ENCODE measurements around the gene DDAH2.

Gene DDAH2, protein sequence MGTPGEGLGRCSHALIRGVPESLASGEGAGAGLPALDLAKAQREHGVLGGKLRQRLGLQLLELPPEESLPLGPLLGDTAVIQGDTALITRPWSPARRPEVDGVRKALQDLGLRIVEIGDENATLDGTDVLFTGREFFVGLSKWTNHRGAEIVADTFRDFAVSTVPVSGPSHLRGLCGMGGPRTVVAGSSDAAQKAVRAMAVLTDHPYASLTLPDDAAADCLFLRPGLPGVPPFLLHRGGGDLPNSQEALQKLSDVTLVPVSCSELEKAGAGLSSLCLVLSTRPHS

GRCh38 chr6:31728767-31729514 lies at the start of gene DDAH2:
DDAH2 (minus strand) TSS chr6:31729299; CDS start chr6:31729161, 138 bp downstream.
- DNase-seq, result no peak

DNA sequence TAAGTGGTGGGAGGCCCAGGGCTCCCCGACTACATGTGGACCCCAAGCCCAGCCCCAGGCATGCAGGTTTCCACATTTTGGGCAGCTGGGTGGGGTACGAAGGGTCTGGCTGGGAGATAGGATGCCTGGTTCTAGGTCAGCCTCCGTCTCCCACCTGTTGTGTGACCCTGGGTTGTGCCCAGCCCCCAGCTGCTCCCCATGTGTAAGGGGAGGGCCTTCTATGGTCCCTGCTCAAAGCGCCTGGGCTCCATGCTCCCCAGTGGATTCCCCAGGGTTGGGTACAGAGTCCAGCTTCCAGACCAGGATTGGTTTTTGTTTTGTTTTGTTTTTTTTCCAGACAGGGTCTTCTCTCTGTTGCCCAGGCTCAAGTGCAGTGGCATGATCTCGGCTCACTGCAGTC lies 49.1 kb upstream of the DDAH2 start:
- no peak for DNase-seq

GRCh38 chr6:31777667-31778050 lies 48.6 kb upstream of the DDAH2 start:
- no peak for DNase-seq

GRCh38 chr6:31776989-31777666 lies 48.0 kb upstream of the DDAH2 start, which contains the start of gene VWA7:
VWA7 (minus strand) TSS chr6:31777328; CDS start chr6:31776779, 549 bp downstream.
- DNase-seq, result peak; percentile 87

DNA sequence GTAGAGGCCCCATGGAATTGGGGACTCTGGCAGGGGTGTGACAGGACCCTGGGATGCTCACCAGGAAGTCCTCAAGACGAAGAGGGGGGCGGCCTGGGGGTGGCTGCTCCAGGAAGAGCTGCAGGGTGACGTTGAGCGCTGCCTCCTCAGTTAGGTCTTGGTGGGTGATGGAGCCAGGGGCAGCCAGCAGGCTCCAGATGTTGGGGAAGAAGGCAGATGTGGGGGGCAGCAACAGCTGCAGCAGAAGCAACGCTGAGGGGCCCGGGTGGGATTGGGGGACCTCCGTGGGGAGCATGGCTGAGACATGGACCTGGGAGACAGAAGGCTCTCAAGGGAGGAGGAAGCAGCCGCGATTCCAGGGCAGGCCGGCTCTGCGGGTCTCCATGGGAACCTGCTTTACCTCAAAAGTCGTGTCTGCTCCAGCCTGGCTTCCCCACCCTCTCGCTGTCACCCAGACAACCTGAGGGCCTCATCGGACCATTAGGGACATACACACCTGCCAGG lies 47.4 kb upstream of the DDAH2 start:
- DNase-seq, result no peak

DNA sequence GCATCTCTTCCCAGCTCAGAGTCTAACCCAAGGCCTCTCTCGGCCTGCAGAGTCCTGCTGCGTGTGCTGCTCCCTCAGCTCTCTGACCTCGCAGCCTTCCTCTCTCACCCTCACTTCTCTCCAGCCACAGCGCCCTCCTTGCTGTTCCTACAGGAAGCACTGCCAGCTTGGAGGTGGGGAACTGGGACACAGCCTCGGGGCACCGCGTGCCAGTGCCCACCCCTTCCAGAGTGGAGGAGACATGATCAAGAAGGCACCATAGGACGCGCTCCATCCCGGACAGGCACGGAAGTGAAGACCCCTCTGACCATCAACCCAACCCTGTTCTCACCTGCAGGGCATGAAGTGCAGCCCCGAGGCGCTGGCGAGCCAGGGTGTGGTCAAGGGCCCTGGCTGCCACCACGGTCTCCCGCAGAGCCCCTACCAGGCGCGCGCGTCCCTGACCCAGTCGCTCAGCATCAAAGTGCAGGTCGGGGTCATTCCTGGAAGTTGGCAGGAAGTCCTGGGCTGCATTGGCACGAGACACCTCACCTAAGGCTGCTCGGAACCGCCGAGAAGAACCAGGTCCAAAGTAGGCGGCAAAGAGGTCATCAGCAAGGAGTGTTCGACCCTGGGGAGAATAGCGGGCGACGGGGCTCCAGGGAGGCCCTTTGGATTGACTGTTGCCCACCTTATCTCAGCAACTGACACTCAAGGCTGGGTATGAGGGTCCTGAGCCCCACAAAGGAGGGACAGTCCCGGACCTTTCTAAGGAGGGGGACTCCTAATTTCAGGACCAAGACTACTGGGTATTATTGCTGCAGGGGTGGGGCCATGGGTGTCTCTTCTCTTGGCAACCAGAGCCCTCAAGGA lies 46.8 kb upstream of the DDAH2 start:
- DNase-seq, result no peak

- no peak for DNase-seq
Observed at GRCh38 chr6:31775184-31775583, 46.1 kb upstream of the DDAH2 start.

GRCh38 chr6:31771992-31772358 lies 42.9 kb upstream of the DDAH2 start:
- DNase-seq, result peak; percentile 38

- no peak for DNase-seq
Observed at GRCh38 chr6:31770860-31771259, 41.8 kb upstream of the DDAH2 start.

- DNase-seq, result peak; percentile 85
Observed at GRCh38 chr6:31769684-31770371, 40.7 kb upstream of the DDAH2 start.

DNA sequence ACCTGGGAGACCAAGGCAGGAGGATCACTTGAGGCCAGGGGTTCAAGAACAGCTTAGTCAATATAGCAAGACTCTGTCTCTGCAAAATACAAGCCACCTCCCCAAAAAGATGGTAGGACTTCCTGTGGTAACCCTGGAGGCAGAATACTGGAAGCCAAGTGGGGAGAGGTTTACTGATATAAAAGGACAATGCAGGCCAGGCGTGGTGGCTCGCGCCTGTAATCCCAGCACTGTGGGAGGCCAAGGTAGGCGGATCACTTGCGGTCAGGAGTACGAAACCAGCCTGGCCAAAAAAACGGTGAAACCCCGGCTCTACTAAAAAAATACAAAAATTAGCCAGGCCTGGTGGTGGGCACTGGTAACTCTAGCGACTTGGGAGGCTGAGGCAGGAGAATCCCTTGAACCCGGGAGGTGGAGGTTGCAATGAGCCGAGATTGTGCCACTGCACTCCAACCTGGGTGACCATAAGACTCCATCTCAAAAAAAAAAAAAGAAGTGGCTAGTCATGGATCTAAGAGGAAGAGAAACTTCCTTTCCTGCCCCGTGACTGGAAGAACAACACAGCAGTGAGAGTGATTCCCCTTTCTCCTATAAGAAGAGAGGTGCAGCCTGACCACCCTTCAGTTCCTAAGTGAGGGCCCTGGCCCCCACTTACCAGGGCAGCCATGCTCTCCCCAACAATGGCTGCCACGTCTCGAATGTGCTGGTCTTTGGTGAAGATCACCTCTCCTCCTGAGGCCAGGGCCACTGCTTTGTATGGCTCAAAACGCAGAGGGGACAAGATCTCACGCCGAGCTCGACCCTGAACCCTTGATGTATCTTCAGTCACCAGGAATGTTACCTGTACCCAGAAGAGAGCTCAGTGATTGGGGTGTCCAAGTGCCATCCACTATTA lies 39.5 kb upstream of the DDAH2 start:
- DNase-seq, result no peak

DNA sequence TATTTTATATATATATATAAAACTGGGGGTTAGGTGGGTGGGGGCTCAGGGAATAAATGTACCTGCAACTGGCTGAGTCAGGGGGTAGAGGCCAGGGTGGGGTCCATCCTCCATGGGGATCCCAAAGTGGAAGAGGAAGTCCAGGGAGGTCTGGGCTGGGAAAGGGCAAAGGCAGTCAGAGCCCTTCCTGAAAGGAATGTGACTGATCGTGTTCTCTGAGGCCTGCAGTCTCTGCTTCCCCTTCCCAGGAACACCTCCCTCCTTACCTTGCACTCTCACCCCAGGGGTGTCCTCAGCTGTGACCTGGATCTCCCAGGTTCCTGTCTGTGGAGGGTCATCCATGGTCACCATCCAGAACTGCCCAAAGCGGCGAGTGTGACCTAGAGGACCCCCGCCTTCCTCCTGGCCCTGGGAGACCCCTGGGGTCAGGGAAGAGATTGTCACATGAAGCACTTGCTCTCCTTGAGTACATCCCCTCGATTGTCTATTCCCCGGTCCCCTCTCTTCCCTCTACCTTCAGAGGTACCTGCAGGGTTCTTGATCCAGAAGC lies 38.1 kb upstream of the DDAH2 start:
- DNase-seq, result no peak

- DNase-seq, result no peak
Observed at GRCh38 chr6:31765910-31766794, 37.1 kb upstream of the DDAH2 start.

GRCh38 chr6:31765559-31765909 lies 36.4 kb upstream of the DDAH2 start:
- no peak for DNase-seq

- no peak for DNase-seq
Observed at GRCh38 chr6:31764198-31764597, 35.1 kb upstream of the DDAH2 start.

- DNase-seq, result no peak
Observed at GRCh38 chr6:31763619-31763940, 34.5 kb upstream of the DDAH2 start.

GRCh38 chr6:31762878-31763618 lies 33.9 kb upstream of the DDAH2 start:
- no peak for DNase-seq

DNA sequence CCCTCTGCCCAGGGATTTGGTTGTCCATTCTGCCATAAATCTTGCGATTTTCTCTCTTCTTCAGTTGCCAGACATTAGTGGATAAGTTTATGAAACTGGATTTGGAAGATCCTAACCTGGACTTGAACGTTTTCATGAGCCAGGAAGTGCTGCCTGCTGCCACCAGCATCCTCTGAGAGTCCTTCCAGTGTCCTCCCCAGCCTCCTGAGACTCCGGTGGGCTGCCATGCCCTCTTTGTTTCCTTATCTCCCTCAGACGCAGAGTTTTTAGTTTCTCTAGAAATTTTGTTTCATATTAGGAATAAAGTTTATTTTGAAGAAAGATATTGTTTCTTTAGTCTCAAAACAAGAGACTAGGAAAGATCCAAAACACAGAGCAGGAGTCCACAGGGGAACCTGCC lies 33.3 kb upstream of the DDAH2 start, which contains the start of gene SAPCD1:
SAPCD1 (plus strand) TSS at position 301 of the 400 bp plus-strand sequence. CDS start 399 bp downstream, outside the sequence.
- DNase-seq, result no peak

GRCh38 chr6:31761343-31761742 lies 32.2 kb upstream of the DDAH2 start:
- DNase-seq, result no peak

Data from stimulated activated CD4-positive, alpha-beta T cell treated with anti-CD3 and anti-CD28 coated beads, Interleukin-15, amount 100 ng/mL, for 24 hours (primary cell).